Fibroblast of skin of scalp (primary cell): Measurements from ENCODE around the gene OSBP2.
"Not testable (repeated sequence)": the region's sequence is repeated elsewhere in the genome, so short reads cannot be mapped to it uniquely, and the experiment has no call there.

Experiments
- DNase-seq: peaks from one replicate; pipeline ENCODE4 v3.0.0-alpha.2; 2013

Gene OSBP2

DNA sequence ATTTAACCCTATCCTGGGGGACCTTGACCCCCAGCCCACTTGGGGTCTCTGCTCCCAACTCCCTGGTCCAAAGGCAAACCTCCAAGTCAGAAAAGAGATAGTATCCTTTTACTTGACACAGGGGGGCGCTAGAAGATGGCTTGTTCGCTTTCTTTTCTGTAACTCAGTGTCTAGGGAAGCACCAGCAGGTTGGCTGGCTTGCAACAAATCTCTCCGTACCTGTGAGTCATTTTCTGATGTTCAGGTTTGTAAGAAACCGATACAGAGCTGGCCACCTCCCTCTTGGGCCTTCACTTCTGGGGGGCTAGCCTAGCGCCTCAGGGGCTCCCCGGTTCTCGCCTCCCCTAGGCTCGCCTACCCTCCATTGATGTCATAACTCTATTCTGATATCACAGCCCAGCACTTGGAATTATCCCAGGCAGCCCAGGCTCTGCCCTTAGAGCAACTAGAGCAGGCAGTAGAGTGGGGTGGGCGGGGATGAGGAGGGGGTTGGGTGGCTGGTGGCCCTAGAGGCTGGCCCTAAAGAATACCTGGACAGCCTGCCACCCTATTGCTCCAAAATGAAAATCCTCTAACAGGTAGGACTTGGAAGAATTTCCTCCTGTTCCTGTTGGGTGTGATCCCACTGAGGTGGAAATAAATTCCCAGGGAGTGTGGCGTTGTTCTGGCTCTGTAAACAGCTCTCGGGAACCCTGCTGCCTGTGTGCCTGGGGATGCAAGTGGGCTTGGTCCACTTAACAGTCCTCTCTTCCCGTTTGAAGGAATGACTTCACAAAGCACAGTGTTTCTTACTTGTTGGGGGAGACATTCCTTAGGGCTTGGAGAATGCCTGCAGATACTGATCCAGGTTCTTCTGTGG lies 69.4 kb downstream of the OSBP2 start:
- DNase-seq = peak; percentile 75

DNA sequence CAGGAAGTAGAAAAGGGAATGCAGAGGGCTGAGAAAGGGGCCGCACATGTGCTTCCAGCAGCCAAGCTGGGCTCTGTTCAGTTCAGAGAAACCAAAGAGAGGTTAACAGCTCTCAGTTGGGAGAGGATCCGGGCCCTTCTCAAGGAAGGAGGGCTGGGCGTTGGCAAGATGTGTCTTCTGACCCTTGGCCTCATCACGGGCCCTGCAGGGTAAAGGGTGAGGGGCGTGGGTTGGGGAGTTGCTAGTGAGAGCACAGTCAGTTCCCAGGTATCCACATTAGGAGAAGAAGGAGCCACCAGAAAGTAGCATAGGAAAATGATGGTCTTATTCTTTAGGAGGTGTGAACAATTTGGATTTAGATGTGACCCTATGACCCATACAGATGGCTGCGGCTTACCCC lies 73.0 kb downstream of the OSBP2 start:
- DNase-seq = no peak

DNA sequence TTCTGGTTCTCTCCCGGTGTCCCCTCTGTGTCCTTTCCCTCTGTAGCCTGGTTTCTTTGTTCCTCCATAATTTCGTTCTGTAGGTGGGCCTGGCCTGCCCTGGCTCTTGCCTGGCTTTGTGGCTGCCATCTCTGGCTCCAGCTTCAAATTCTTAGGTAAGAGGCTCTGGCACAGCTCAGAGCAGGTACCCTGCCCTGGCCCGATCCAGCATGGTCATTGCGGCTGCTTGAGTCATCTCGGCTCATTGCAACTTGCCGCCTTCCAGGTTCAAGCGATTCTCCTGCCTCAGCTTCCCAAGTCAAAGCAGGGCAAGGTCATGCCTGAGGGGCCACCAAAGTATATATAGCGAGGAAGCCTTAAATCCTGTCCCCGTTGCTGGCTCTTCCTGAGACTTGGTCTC lies 76.0 kb downstream of the OSBP2 start:
- no peak for DNase-seq

DNA sequence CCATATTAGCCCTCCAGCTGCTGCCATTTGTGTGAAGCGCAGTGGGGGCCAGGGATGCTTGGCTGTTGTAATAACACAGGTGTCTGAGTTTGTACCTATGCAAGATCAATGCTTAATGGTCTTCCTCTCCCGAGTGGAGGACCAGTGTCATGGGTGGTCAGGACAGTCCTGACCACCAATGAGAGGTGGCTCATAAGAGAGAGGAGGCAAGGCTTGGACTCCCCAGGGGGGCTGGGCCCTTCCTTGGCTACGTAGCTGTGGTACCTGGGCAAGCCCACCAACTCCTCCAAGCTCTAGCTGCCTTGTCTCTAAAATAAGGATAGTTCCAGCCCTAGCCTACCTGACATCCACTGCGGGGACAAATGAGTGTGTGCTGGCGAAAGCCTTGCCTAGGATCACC lies 79.2 kb downstream of the OSBP2 start:
- no peak for DNase-seq

DNA sequence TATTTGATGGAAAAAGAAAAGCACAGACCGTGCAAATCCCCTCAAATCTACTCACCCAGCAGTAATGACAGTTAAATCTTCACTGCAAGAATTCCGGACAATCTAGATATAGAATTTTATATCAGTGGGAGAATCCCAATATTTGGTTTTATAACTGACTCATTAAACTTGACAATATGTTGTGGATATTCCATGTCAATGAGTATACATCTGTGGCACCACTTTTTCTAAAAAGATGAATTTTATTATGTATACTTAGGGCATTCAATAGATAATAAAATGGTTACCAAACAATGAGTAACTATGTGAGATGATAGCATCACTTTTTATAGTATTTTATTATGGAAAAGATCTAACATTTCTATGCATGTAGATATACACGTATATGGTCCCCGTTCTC lies 79.9 kb downstream of the OSBP2 start:
- no peak for DNase-seq

DNA sequence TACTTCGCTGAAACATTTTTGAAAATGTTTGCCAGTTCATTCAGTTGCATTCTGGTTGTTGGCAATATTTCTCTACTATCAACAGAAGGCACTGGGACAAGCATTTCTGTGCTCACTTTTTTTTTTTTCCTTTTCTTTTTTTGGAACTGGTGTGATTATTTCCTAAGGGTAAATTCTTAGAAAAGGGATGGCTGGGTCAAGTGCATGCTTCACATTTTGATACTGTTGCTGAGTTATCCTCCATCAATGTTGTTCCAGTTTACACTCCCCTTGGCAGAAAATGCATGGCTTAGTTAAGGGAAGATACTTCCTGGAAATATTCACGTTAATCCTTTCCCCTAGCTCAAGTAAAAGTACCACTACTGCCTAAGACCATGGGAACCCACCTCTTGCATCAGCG lies 81.8 kb downstream of the OSBP2 start:
- DNase-seq = no peak

DNA sequence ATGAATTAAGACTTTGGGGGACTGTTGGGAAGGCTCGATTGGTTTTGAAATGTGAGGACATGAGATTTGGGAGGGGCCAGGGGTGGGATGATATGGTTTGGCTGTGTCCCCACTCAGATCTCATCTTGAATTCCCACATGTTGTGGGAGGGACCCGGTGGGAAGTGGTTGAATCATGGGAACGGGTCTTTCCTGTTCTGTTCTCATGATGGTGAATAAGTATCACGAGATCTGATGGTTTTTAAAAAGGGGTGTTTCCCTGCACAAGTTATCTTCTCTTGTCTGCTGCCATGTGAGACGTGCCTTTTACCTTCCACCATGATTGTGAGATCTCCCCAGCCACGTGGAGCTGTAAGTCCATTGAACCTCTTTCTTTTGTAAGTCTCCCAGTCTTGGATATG lies 82.5 kb downstream of the OSBP2 start:
- not testable (repeated sequence) for DNase-seq

DNA sequence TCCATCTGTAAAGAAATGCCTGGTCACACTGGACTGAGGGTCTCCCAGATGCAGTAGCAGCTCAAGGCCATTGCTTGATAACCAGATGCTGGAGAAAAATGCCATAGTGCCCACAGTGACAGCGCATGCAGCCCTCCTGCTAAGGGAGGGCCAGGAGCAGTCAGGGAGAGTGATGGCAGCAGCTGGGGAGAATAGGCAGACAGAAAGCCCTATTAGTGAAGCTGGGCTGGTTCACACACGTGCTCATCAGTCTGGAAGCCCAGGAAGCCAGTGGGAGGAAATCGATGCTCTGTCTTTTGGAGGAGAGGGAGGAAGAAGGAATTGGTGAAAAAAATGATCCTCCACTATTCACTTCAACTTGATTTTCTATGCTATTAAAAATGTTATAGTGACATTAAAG lies 82.9 kb downstream of the OSBP2 start:
- DNase-seq = peak; percentile 5

DNA sequence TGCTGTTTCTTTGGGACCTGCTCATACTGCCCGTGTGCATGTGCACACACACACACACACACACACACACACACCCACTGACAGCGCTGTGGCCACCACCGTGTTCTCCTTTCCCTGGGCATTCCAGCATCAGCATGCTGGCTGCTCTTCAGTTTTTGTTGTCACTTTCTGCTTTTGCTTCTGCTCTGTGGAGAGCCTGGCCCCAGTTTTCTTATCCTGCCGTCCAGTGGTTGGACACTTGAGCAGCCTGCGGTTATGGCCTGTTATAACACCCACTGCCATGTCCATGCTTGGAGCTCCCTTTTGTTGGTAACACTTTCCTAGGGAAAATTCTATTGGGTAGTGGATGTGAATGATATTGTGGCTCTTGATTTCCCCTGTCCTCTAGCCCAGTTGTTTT lies 83.6 kb downstream of the OSBP2 start:
- DNase-seq = no peak

DNA sequence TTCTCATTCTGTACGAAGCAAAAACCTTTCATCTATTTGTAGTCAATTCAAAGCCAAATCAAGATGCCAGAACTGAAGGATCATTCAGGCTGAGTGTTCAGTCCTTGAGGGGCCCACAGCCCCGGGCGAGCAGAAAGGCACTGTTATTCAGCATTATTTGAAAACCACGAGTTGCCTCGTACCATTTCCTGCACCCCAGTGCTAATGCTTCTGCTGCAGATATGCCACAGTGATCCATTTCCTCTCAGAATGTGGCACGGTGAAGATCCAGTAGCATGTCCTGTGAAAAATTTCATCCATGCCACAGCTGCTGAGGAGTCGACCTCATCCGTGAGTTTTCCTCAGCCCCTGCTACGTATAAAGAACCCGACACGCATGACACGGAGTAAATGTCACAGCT lies 85.4 kb downstream of the OSBP2 start:
- no peak for DNase-seq

DNA sequence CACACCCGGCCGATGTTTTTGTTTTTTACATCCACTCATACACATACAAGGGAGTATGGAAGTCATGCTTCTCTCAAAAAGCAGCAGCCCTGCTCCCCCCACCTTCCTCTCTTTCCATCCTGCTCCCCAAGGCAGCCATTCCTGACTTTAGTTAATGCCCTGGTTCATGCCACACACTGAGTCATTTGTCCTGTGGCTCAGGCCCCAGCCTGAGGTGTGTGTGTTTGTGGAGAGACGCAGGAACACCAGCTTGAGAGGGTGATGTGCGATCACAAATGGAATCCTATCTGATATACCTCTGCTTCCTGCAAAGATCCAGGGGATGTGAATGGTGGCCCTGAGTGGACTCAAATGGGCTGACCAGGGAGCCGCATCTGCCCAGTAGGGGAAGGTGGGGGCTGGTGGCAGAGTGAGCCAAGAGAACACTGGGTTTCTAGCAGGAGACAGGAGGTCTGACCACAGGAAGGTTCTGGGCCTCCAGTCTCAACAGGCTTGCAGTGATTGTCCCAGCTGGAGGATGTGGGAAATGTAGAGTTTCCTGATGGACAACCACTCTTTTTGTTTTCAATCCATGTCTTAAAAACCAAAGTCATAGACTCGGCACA lies 86.7 kb downstream of the OSBP2 start:
- no peak for DNase-seq

DNA sequence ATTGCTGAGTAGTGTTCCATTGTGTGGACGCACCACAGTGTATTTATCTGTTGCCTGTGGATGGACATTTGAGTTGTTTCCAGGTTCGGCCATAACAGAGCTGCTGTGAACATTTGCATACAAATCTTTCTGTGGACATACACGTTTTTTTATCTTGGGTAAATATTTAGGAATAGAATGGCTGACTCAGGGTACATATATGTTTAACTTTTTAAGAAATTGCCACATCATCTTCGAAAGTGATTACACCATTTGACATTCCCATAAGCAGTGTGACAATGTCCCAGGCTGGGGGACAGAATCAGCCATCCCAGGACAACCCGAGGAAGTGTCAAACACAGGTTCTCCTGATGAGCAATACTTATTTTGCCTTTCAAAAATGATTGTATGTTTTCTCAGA lies 87.9 kb downstream of the OSBP2 start:
- no peak for DNase-seq

DNA sequence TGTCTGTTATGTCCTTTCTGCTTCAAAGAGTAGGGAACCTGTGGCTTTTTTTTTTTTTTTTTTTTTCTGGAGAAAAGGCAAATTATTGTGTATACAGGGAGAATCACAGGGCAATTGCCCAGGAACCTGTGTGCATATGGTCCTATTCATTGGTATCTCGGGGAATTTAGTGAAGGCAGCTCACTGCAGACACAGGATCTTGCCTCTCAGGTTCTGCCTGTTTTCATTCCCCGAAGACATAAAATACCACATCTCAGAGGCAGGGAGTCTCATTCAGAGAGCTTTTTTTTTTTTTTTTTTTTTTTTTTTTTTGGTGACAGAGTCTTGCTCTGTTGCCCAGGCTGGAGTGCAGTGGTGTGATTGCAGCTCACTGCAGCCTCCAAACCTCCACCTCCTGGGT lies 88.3 kb downstream of the OSBP2 start:
- DNase-seq = no peak

DNA sequence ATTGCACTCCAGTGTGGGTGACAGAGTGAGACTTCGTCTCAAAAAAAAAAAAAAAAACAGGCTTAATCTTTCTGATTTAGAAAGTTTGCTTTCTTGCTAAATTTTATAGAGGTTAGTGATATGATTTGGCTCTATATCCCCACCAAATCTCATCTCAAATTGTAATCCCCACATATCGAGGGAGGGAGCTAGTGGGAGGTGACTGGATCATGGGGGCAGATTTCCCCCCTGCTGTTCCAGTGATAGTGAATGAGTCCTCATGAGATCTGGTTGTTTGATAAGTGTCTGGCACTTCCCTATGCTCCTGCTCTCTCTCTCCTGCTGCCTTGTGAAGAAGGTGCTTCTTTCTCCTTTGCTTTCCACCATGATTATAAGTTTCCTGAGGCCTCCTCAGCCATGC lies 90.9 kb downstream of the OSBP2 start:
- no peak for DNase-seq

DNA sequence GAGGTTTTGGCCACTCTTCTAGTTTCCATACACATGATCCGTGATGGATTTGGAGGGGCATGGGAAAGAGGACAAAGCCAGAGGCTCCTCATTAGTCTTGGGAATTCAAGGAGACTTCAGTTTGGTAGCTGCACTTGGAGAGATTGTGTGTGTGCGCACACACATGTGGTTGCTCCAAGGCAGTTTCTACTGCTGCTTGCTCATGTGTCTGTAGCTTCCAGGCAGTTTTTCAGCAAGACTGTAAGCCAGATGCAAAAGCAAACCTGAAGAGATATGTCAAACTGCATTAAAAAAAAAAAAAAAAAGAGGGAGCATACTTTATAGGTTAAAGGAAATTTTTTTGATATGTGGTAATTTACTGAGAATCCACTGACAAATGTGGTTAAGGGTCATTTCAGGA lies 95.7 kb downstream of the OSBP2 start:
- DNase-seq = no peak

DNA sequence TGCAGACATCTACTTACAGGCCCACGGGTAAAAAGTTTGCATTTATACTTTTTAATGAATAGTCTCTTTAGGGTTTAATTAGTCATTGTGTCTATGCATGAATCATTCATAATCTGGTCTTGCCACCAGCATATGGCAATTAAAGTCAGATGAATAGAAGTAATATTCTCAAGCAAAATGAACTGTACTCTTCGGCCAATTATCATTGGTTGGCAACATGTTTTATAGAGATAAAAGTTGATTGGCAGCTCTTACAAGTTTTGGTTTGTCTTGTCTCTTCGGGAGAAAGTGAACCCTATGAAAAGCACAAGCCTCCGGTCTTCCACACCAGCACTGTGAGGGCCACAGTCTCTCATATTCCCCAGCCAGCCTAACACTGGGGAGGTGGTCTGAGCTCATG lies 97.8 kb downstream of the OSBP2 start:
- no peak for DNase-seq

DNA sequence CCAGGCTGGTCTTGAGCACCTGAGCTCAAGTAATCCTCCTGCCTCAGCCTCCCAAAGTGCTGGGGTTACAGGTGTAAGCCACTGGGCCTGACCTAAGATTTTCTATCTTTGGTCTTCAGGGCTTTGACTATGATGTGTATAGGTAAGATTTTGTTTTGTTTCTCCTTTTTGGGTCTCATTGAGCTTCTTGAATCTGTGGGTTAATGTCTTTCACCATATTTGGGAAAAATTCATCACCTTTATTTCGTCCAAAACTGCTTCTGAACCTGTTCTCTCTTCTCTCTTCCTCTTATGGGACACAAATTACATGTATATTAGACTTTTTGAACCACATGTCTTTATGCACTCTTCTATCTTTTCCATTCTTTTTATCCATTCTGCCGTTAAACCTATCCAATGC lies 100.4 kb downstream of the OSBP2 start:
- DNase-seq = no peak

DNA sequence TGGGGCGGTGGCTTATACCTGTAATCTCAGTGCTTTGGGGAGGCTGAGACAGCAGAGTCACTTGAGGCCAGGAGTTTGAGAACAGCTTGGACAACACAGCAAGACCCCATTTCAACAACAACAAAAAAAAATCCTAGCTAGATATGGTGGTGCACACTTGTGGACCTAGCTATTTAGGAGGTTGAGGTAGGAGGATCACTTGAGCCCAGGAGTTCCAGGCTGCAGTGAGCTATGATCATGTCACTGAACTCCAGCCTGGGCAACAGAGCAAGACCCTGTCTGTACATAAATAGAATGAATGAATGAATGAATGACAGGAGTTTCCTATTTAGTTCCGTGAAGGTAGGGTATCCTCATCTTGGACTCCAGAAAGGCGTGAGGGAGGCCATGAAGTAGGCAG lies 107.0 kb downstream of the OSBP2 start:
- DNase-seq = no peak

DNA sequence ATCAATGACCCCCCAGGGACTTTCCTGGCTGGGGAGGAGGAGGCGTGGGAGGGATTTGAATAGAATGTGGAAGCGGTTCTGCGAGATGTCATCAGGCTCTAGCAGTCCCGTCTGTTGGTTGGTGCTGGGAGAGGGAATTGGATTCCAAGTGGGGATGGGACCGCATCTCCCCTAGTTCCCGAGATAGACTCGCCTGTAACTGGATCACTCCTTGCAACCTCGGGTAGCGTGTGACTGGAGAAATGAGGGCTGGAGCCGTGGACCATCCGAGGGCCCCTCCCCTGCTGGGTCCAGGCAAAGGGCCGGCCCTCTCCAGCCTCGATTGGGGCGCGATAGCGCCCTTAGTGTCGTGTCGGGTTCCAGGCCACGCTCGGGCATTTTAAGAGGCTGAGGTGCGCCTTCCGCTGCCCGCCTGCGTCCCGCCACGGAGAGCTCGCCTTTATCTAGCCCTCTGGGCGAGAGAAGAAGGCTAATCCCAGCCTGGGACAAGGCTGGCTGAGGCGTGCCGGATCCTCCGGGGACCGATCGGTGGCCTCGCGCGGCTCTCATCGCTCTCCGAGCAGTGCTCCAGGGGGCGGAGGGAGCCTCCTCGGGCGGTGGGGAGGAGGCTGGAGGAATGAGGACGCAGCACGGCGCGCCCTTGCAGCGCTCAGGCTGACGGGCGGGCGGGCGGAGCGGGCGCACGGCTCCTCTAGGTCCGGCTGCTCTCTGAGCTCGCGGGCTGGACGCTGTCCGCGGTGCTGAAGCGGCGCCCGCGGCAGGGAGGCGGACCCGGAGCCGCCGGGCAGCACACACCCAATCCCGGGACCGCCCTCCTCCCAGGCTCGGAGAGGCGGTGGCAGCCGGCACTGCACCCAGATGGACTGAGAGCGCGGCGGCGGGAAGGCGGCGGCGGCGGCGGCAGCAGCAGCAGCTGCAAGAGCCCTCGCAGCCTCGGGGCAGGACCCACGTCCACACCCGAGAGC lies 107.8 kb downstream of the OSBP2 start:
- DNase-seq = peak; percentile 93

DNA sequence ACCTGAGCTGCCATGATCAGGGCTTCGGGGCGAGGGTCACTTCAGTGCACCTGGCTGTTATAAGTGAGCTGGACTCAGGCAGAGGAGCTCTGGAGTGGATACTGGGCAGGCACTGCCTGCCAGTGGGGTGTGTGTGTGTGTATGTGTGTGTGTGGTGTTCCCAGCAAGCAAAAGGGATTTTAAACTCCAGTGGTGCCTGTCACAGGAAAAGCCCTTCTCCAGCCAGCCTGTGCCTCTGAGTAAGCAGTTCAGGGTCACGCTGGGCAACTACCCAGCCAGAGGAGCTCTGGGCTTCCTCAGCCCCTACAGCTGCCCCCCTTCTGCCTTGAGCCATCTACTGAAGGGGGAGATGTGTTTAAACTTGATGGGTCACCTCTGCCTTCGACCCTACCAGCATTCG lies 109.0 kb downstream of the OSBP2 start:
- no peak for DNase-seq

DNA sequence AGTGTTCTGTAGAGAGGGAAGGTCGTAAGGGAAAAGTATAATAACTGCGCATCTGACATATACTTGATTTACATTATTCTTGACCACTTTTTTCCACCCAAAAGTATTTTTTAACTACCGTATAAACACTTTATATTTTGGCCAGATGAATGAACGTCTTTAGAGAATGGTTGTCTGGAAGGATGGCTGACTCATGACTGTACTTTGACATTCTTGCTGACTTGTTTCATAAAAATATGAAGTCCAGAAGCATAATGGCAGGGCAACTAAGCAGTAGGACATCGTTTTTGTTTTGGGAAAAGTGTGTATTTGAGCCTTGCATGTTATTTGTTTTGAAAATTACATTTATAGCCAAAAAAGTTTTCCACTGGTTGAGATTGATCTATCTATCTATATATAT lies 110.0 kb downstream of the OSBP2 start:
- no peak for DNase-seq

DNA sequence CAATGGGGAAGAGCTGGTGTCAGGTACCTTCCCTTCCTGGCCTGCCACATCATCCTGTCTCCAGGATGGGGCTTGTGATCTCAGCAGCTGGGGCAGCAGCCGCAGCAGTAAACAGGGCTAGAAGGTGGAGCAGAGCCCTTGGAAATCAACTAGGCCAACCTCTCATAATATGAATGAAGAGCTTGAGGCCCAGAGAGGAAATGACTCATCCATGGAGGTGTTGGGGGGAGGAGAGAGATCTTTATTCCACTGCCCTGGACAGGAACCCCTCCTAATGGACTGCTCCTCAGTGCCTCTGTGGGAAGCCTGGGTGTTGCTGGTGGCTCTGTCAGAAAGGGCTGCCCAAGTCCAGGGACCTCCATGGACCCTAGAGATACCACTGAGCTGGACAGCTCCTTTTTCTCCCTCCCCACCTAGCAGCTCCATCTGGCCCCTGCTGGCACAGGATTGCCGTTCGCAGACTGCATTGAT lies 111.8 kb downstream of the OSBP2 start:
- peak; percentile 39 for DNase-seq

DNA sequence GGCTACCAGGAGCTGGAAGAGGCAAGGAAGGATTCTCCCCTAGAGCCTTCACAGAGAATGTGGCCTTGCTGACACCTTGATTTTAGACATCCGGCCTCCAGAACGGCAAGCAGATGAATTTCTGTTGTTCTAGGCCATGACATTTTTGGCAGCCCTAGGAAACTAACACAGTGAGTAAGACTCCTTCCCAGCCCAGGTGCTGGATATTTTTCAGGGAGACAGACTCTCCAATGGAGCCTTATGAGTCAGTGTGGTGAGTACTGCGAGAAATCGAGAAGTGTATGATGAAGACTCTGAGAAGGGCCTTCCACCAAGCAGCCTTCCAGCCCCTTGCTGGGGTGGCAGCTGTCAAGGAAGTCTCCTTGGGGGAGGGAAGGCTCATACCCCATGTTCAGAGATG lies 114.4 kb downstream of the OSBP2 start:
- DNase-seq = no peak
